Left ventricle myocardium superior (tissue), 1 donor: Measurements from ENCODE around the gene PLA2G12A. TPM values are rescaled to one million over a fixed set of nuclear protein-coding genes. Genes with fewer than 3 reads are reported as not detected.

ENCODE experiments used
- ATAC-seq: fragments of 200-7000 bp; cut with Tn5 transposase; one replicate; pipeline ENCODE4 v1.9.1; 2020; ENCODE audit warnings: mild to moderate bottlenecking, moderate library complexity
- DNase-seq: peaks from one replicate; pipeline ENCODE4 v3.0.0-alpha.2; 2020
- intact Hi-C: fragments of 100-400 bp; cut with micrococcal nuclease; formaldehyde crosslinking; loops from one replicate; pipeline ENCODE4 v1.11.0; 2022
- total RNA-seq: library from RNA; stranded (reverse); fragmentation: NEBNext Ultra II Directional; extraction: Animal tissue kit (Norgen Biotek cat#: 25700); gene quantifications from one replicate; pipeline ENCODE4 v1.2.1, GENCODE V29; 2021
- donor health status: DM: no; HTN: yes; CAD: no; lungs with severe emphysema.

Gene PLA2G12A
- total RNA-seq, 1 donor from 2014 or later: 73.7 TPM

- intact Hi-C loops: no loop called here
- DNase-seq (no peak), ATAC-seq (no peak)
Measured at GRCh38 chr4:109730619-109731545, 1.0 kb upstream of the PLA2G12A start.

GRCh38 chr4:109729117-109729717 is 653 bp downstream of the PLA2G12A start:
- intact Hi-C loops: loop anchor here (10.0 kb wide), 1 partner anchor 86 kb away; the partner anchor contains the start of gene GAR1
- ATAC-seq (peak; percentile 31), DNase-seq (no peak)

GRCh38 chr4:109728385-109728784 is 1.5 kb downstream of the PLA2G12A start:
- intact Hi-C loops: loop anchor here (10.0 kb wide), 1 partner anchor 86 kb away; the partner anchor contains the start of gene GAR1
- DNase-seq (no peak), ATAC-seq (no peak)

GRCh38 chr4:109723110-109723509 is 6.8 kb downstream of the PLA2G12A start:
- DNase-seq (no peak), ATAC-seq (no peak)
- intact Hi-C loops: loop anchor here (10.0 kb wide), 1 partner anchor 92 kb away; the partner anchor contains the start of gene GAR1

GRCh38 chr4:109722357-109722756 is 7.5 kb downstream of the PLA2G12A start:
- DNase-seq (no peak), ATAC-seq (no peak)
- intact Hi-C loops: loop anchor here (10.0 kb wide), 1 partner anchor 92 kb away; the partner anchor contains the start of gene GAR1

GRCh38 chr4:109721033-109721432 is 8.8 kb downstream of the PLA2G12A start:
- no peak for ATAC-seq
- intact Hi-C loops: loop anchor here (10.0 kb wide), 1 partner anchor 94 kb away; the partner anchor contains the start of gene GAR1
- DNase-seq: no peak

GRCh38 chr4:109719604-109720003 is 10.3 kb downstream of the PLA2G12A start:
- DNase-seq (no peak), ATAC-seq (no peak)
- intact Hi-C loops: loop anchor here (10.0 kb wide), 1 partner anchor 95 kb away; the partner anchor contains the start of gene GAR1

GRCh38 chr4:109718759-109719158 is 11.1 kb downstream of the PLA2G12A start:
- DNase-seq (no peak), ATAC-seq (no peak)
- intact Hi-C loops: no loop called here

GRCh38 chr4:109713500-109713899 is 16.4 kb downstream of the PLA2G12A start:
- no peak for ATAC-seq
- DNase-seq: no peak
- intact Hi-C loops: no loop called here

GRCh38 chr4:109708990-109709389 is 20.9 kb downstream of the PLA2G12A start:
- intact Hi-C loops: no loop called here
- DNase-seq (no peak), ATAC-seq (no peak)

- no peak for DNase-seq
- ATAC-seq: no peak
- intact Hi-C loops: no loop called here
Measured at GRCh38 chr4:109708435-109708834, 21.4 kb downstream of the PLA2G12A start.

GRCh38 chr4:109703664-109704361 is 26.1 kb downstream of the PLA2G12A start:
- intact Hi-C loops: no loop called here
- ATAC-seq: no peak
- no peak for DNase-seq

- intact Hi-C loops: no loop called here
Measured at GRCh38 chr4:109702950-109703663, 26.8 kb downstream of the PLA2G12A start, which contains the start of gene CASP6. Gene CASP6, minus strand, starts transcription at chr4:109703445. Its CDS starts 50 bp downstream, at chr4:109703395.

GRCh38 chr4:109701566-109702410 is 28.1 kb downstream of the PLA2G12A start:
- intact Hi-C loops: no loop called here
- ATAC-seq: no peak
- DNase-seq: no peak

More at GRCh38 chr4:109702950-109703663, 26.8 kb downstream of the PLA2G12A start, which contains the start of gene CASP6:
- DNase-seq (peak; percentile 94), ATAC-seq (peak; percentile 98)

GRCh38 chr4:109699553-109700225 is 30.2 kb downstream of the PLA2G12A start:
- intact Hi-C loops: no loop called here
- ATAC-seq: no peak
- no peak for DNase-seq

- intact Hi-C loops: no loop called here
- ATAC-seq: no peak
Measured at GRCh38 chr4:109698656-109699055, 31.2 kb downstream of the PLA2G12A start.

GRCh38 chr4:109691411-109691920 is 38.4 kb downstream of the PLA2G12A start:
- intact Hi-C loops: no loop called here
- DNase-seq: no peak
- ATAC-seq: no peak

More at GRCh38 chr4:109698656-109699055, 31.2 kb downstream of the PLA2G12A start:
- DNase-seq: no peak
